HG03039 (cell line): ENCODE data around the gene SLC29A3.
A peak's percentile ranks its signal among the peaks of the same experiment; 100 is the strongest.

Experiments
- ATAC-seq: cut with Tn5 transposase; IDR thresholded peaks from one replicate; pipeline ENCODE4 v1.9.1; 2021; ENCODE audit warnings: mild to moderate bottlenecking, moderate library complexity; ENCODE audit not compliant: unreplicated experiment

The SLC29A3 gene

DNA sequence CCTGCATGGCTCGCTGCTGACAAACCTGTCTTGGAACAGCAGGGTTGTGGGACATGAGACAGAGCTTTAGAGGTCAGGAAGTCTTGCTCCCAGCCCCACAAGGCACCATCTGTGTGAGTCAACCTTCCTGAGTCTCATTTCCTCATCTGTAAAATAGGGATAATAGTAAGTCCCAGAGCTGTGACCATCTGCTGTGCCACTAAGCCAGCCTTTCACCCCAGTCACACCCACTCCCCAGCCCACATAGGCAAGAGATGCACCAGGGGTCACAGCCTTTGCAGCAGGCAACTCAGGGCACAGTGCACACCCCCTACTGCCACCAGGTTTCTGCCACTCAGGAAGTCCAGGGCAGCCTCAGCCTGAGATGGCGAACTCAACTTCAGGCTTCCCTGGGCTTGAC lies 48.2 kb downstream of the SLC29A3 start:
- ATAC-seq = no peak

DNA sequence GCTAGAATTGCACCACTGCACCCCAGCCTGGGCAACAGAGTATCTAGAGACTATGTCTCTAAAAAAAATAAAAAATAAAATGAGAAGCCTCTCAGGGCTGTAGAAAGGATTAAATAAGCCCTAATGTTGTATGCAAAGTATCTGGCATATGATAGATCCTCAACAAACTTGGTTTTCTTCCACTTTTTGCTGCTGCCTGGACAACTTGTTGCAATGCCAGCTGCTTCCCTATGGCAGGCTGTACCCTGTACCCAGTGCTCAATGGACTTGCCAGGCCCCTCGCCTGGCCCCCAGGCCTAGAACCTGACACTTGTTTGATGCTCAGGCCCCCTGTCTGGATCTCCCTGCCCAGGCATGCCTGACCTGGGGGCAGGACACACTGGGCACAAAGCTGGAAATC lies 49.1 kb downstream of the SLC29A3 start:
- ATAC-seq = no peak

DNA sequence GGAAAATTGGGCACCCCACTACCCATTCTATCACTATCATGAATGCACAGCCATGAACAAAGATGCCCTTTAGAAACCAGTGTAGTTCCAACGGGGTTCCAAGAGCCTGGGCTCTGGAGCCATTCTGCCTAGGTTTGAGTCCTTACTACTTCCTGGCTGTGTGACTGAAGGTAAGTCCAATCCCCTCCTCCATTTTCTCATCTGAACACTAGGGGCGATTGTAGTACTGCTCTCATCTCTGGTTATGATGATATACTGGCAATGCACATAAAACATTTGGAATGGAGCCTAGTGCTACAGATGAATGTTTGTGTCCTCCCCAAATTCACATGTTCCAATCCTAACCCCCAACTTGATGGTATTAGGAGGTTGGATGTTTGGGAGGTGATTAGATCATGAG lies 49.6 kb downstream of the SLC29A3 start:
- ATAC-seq = no peak

DNA sequence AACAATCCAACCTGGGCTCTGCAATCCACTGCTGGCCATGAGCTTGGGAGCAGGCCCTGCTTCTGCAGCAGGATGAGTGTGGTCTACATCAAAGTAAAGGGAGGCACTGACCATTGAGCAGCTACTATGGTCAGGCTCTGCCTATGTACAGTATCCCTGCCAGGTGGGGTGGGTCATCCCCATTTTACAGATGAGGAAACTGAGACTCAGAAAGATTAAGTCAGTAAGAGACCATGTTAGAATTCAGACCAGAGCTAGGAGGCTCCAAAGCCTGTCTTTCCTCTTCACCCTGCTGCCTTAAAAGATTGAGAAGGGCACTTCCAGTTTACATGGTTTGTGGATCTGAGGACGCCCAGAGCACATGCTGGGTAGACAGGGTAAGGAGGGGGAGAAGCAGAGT lies 50.5 kb downstream of the SLC29A3 start:
- no peak for ATAC-seq

DNA sequence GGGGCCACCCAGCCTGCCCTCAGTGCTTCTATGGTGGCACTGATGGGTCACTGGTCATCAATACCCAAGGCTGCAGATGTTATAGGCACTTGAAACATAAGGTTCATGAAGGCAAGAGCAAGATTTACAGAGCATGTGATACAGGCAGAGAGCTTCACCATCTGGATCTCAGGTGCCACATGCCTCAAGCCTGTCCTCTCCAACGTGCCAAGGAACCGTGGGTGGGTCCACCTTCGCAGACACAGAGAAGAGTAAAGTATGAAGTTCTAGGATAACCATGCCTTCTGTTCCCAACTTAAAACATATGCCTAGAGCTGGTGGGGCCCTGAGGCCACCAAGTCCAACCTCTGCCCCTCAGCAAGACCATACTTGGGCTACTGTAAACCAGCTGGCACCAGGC lies 51.0 kb downstream of the SLC29A3 start:
- ATAC-seq = no peak

DNA sequence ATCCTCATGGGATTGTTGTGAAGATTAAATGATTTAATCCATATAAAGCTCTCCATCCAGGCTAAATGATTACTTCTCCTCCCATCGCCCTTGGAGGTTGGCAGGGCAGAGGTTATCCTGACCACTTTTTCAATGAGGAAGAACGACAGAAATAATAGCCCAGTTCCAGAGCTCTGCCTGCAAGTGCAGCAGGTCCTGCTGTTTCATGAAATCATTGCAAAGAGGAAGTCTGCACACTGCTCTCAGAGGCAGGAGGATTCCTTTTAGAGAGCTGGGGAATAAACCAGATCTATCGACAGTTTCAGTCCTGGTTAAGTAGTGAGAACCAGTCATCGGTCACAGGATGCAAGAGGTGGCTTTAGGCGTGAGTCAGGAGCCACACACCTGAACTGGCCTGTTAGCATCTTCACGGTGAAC lies 52.7 kb downstream of the SLC29A3 start:
- ATAC-seq = no peak

DNA sequence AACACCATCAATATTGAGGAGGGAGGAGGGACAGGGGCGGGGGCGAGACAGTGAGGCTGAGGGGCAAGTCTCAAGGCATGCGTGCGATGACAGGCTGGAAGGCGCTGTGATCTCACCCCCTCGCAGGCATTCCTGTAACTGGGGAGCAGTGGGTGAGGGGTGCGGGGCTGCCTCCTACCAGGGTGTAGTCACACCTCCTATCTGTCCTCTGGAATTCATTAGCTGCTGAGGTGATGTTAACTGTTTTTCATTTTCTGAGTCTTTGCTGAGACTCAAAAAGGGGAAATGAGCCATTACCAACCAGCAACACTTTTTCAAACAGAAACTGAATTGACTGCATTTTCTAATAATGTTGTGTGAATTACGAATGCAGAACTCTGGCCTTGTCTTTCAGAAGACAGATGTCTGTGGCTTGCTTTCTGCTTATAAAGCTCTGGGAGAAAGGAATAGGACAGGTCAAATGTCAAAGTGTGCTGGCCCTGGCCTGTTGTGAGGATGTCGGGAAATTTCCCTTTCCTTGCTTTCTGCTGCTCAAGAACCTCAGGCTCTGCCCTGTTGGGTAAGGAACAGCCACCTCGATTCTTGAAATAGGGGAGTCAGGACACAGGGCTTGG lies 53.9 kb downstream of the SLC29A3 start:
- peak; percentile 34 for ATAC-seq

DNA sequence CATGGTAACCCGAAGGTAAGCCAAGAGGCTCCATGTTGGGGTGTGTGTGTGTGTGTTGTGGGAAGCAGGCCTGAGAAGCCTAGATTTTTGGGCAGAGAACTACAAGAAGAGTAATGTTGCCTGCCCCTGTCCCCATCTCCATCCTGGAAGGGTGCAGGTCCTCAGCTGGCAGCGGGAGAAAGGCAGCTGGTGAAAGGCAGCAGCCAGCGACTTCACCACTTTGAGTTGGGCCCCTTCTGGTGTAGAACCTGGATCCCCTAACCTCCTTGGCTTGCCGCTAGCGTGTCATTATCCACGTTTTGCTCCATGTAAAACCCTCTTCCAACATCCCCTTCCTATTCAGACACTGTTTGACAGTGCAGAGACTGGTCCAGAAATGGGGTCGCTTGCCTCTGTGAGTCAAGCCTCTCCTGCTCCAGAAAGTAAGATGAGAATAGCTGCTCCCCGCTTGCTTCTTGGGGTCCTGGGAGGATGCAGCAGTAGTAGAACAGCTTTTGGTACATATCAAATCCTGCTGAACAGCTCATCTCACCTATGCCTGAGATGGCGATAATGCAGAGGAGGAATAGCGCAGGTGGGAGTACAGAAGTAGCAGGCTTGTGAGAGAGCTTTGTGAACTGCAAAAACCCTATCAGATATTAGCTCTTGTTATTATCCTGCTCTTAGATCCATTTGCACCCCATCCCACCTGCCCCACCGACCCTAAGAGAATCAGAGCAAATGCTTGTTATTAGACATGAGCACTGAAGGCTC lies 55.6 kb downstream of the SLC29A3 start:
- ATAC-seq = no peak

DNA sequence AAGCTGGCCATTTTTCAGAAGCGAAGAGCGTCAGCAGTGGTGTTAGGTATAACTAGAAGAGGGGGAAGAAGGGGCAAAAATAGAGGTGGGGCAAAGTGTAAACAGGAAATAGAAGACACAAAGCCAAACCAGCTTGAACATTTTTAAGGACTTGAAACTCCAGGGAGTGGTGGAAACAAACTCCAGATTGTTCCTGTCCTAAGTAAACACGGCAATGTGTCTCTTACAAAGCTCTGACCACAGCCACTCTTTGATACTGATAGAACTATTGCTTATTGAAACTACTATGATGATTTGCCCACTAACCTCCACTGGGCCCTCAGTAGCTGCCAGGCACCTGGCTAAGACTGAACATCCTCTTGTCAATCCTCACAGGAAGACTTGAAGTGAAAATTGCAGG lies 56.9 kb downstream of the SLC29A3 start:
- no peak for ATAC-seq

DNA sequence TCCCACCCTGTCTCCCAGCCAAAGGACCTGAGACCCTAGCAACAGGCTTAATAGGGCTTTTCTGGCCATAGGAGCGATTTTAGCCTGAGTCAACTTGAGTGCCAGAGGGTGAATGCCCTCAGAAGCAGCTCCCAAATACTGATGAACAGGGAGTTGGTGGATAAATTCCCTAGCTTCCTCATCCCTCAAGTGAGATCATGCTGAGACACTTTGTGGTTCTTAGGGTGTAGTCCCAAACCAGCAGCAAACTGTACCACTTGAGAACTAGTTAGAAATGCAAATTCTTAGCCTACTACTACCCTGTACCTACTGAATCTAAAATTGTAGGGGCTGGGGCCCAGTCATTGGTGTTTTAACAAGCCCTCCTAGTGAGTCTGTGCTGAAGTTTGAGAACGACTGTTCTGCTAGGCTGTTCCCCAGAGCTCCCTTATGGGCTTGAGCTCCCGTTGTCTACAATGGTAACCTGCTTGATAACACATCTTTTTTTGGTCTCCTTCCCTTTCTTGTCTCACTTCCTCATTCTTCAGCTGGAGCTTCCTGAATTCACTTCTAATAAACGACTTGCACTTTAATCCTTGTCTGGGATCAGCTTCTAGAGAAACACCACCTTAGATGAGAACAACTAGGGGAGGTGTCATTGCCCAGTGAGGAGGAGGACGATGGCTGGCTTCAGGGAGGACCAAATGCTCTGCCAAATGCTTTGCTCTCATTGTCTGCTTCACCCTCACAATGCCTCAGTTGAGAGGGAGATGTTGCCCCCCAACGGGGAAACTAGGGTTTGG lies 59.5 kb downstream of the SLC29A3 start:
- ATAC-seq = no peak

DNA sequence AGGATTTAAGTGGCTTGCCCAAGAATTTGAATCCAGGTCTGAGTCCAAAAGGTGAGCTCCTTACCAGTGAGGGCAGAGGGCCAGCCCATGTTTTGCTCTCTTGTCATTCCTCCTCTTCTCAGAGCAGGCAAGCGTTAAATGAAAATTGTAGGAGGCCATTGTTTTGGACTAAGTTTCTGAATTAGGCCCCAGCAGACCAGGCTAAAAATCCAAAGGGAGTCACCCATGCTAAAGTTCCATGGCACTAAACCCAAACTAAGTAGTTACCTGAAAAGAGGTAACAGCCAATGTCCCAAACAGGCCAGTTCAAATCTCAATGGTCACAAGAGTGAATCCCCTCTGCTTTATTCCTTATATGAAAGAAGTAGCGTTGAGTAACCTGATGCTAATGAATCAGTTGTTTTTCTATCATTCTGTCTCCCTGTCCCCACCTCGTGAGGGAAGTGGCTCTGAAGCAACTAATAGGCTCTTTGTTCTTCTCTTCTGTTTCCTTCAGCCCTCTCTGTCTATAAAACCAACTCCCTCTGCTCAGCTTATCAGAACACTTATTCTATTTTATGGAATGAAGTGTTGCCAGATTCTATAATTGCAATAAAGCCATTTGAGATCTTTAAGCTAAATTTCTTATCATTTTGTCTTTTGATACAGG lies 60.2 kb downstream of the SLC29A3 start:
- ATAC-seq = no peak

DNA sequence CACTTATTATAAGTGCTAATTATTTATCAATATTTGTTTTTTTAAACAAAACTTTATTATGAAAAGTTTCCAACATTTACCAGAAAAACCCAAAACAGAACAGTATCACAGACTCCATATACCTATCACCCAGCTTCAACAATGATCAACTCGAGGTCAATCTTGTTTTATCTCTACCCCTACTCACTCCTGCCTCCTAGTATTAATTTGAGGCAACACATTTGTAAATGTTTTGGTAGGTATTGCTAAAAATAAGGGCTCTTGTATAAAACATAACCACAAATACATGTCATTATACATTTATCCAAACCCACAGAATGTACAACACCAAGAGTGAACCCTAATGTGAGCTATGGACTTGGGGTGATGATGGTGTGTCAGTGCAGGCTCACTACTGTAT lies 61.8 kb downstream of the SLC29A3 start:
- ATAC-seq = no peak

DNA sequence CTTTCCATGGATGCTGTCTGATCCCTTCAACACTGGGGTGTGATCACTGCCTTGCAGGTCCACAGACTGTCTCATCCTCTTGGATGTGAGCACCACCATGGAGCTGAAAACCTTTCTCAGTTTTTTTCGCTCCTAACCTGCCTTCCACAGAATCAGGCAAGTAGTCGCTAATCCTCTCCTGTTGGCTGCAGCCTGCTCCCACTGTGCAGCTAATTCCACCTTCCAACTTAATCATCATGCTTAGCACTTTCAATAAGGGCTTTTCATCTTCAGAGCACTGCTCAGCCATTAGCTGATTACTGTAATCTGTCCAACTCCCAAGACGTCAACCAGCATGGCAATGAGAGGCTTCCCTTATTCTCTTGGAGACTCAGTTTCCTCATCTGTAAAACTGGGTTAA lies 62.6 kb downstream of the SLC29A3 start:
- ATAC-seq = no peak

DNA sequence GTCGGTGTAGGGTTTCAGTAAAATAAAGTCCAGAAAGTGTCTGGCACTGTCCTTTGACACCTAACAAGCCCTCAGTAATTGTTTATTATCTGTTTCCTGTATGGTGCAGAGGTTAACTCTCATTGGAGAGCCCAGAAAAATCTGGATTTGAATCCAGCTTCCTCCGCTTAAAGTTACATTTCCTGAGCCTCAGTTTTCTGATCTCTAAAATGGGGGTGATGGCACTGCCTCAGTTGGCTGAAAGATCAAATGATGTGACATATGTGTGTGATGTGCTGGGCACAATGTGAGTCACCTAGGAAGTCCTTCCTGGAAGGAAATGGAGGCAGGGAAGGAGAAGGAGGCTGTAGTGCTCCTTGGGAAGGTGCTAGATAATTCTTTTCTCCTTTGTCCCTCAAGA lies 63.0 kb downstream of the SLC29A3 start:
- no peak for ATAC-seq

DNA sequence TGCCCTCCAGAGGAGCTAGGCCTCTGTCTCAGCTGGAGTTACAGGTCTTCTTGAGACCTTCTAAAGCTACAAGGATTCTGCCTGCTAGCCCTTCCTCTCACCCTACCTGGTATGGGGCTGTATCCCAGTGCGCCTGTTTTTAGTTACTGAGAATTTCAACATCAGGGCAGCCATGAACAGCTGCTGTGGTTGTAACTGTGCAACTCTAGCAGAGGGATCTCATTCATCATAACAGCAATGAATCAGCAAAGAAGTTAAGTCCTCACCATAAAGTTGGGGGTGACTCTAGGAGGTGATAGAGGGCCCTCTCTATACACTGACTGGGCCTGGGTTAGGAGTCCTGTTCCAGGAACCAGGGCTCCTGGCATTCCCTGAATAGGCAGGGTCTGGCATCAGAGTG lies 63.7 kb downstream of the SLC29A3 start:
- ATAC-seq = no peak

DNA sequence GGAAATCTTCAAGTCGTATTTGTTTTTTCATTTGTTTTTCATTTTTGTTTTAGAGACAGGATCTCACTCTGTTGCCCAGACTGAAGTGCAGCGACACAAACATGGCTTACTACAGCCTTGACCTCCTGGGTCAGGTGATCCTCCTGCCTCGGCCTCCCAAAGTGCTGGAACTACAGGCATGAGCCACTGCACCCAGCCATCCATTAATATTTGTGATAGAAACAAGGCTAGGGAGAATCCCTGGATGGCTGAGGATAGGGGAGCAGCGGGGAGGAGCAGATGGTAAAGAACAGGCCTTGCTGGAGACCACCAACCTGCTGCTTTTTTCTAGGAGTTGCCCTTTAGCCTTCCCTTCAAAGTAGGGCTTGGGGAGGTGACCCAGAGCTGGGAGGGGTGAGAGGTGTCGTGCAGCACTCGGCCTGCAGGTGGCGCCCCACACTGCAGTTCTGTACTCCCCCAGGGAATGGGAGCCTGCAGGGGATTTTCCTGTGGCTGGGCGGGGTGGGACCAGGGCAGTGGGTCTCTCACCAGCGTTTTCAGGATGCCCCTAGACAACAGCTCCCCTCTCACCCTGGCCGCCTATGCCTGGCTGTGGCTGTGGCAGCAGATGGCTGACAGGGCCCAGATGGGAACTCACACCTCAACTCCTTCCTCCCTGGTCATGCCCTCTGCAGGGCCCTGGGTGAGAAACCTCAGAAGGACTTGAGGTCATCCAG lies 65.1 kb downstream of the SLC29A3 start:
- no peak for ATAC-seq

DNA sequence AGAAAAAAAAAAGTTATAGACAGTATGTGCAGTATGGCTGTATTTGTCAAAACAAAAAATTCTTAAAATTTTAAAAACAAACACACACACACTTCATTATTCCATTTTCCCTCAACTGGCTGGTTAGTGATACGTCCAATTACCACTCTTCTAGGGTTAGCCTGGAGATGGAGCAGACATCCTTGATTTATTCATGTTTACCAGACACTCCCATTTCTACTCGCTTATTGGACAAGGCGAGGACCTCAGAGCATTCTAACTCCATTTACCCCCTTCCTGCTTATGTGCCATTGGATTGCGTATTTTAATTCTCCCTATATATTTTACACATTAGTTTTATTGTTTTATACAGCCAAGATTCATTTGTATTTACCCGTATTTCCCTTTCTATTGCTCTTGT lies 69.1 kb downstream of the SLC29A3 start:
- ATAC-seq = no peak

DNA sequence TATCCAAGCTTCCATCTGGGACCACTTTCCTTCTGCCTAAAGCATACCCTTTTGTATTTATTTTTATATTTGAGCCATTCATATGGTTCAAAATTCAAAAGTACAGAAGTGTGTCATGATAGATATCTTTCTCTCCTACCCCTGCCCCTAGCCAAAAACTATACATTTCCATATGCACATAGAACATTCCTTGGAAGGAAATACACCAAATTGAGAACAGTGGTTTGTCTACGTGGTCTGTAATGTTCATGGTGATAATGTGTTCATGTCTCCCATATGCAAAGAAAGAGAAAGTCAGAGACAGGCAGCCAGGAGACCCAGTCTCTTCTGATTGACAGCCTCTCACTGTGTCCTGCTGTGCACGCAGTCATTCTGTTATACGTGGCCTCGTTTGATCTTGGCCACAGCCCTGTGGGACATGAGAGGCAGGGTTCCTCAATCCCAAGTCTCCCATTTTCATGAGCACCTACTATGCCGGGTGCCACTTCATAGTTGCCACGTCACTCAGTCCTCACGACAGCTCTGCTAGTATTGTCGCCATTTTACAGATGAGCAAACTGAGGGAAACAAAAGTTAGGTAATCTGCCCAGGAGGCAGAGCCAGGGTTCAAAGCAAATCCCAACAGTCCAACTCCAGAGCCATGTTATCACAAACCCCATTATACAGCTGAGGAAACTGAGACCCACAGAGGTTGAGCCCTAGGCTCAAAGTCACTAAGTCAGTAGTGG lies 69.7 kb downstream of the SLC29A3 start:
- no peak for ATAC-seq

DNA sequence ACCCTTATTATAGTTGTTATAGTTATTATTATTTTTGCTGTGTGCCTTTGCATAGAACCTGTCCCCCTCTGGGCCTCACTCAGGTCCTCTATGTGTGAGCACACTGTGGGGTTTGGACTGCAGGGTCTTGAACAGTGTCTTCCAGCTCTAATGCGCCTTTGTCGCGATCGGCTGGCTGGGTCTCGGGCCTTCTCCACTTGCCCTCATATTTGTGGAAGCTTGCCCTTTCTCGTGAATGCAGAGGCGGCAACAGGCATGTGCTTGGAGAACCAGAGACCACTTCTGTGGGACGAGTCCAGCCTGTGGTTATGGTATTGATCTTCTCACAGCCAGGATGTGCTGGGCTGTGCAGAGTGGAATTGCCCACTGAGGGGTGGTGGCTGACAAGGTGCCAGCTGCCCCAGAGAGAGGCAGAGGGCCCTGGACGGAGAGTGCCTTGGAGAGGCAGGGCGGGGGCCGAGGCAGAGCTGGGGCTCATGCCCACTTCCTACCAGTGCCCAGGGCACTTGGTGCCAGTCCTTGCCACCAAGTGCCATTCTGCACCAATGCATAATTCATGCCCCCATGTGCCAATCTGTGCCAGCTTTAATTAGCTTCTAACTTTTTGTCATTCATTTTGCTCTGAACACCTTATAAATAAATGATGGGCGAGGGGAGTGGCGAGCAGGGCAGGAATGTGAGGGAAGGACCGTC lies 70.9 kb downstream of the SLC29A3 start:
- no peak for ATAC-seq

DNA sequence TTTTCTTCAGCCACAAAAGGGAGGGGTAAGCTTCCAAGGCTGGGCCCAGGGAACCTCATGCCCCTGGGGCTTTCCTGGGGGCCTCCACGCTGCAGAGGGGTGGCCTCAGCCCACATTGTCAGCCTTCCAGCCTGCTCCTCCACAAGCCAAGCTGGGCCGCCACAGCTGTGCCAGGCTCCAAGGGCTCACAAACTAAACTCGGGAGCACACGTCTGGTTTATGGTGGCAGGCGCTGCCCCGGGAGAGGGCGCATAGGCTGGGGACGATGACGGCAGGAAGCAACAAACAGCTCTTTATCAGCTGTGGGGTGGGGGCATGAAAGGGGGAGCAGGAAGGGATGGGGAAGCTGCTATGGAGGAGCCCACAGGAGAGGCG lies 71.4 kb downstream of the SLC29A3 start:
- ATAC-seq = no peak
